Left hindlimb (tissue), 1 donor: ENCODE results near the gene ARHGAP19.
"Not testable (repeated sequence)": the region's sequence is repeated elsewhere in the genome, so short reads cannot be mapped to it uniquely, and the experiment has no call there.

Experiments
- DNase-seq: peaks from one replicate; pipeline ENCODE4 v3.0.0-alpha.2; 2018

The ARHGAP19 gene

GRCh38 chr10:97279121-97279815 is 13.2 kb downstream of the ARHGAP19 start:
- no peak for DNase-seq

- no peak for DNase-seq
These were observed 13.9 kb downstream of the ARHGAP19 start for GRCh38 chr10:97278491-97278989.

- no peak for DNase-seq
These were observed 14.9 kb downstream of the ARHGAP19 start for GRCh38 chr10:97277551-97277950.

- no peak for DNase-seq
These were observed 17.6 kb downstream of the ARHGAP19 start for GRCh38 chr10:97274828-97275227.

- DNase-seq, result no peak
These were observed 18.7 kb downstream of the ARHGAP19 start for GRCh38 chr10:97273700-97274099.

- DNase-seq, result no peak
These were observed 21.8 kb downstream of the ARHGAP19 start for GRCh38 chr10:97270523-97271154.

- DNase-seq, result no peak
These were observed 24.8 kb downstream of the ARHGAP19 start for GRCh38 chr10:97267671-97268070.

- DNase-seq, result not testable (repeated sequence)
These were observed 27.3 kb downstream of the ARHGAP19 start for GRCh38 chr10:97265095-97265494.

GRCh38 chr10:97263971-97264370 is 28.5 kb downstream of the ARHGAP19 start:
- no peak for DNase-seq

GRCh38 chr10:97261656-97262055 is 30.8 kb downstream of the ARHGAP19 start:
- DNase-seq, result no peak

GRCh38 chr10:97261183-97261582 is 31.3 kb downstream of the ARHGAP19 start:
- DNase-seq, result no peak

GRCh38 chr10:97259119-97259518 is 33.3 kb downstream of the ARHGAP19 start:
- DNase-seq, result no peak

- no peak for DNase-seq
These were observed 36.1 kb downstream of the ARHGAP19 start for GRCh38 chr10:97256356-97256755.

GRCh38 chr10:97255512-97256293 is 36.7 kb downstream of the ARHGAP19 start:
- DNase-seq, result no peak

GRCh38 chr10:97254694-97255093 is 37.7 kb downstream of the ARHGAP19 start:
- no peak for DNase-seq

- DNase-seq, result no peak
These were observed 41.5 kb downstream of the ARHGAP19 start for GRCh38 chr10:97250952-97251351.

GRCh38 chr10:97243836-97244235 is 48.6 kb downstream of the ARHGAP19 start:
- DNase-seq, result no peak

GRCh38 chr10:97238855-97239254 is 53.6 kb downstream of the ARHGAP19 start:
- no peak for DNase-seq

- no peak for DNase-seq
These were observed 57.1 kb downstream of the ARHGAP19 start for GRCh38 chr10:97235353-97235752.

GRCh38 chr10:97234400-97234799 is 58.0 kb downstream of the ARHGAP19 start:
- DNase-seq, result no peak

- DNase-seq, result no peak
These were observed 62.3 kb downstream of the ARHGAP19 start for GRCh38 chr10:97230146-97230545.

GRCh38 chr10:97229322-97230015 is 63.0 kb downstream of the ARHGAP19 start:
- no peak for DNase-seq

GRCh38 chr10:97228775-97229157 is 63.7 kb downstream of the ARHGAP19 start:
- DNase-seq, result no peak
